AG04449 (cell line): ENCODE measurements around the gene STK4.

Source experiments
- CTCF ChIA-PET: fragments of 350-600 bp; formaldehyde crosslinking; extraction: SDS; loops from one replicate; lab custom pipeline; 2021; ENCODE audit warnings: antibody characterized with exemption; lab: Yijun Ruan, JAX
- POLR2A ChIA-PET: fragments of 400-600, 350-600 bp; formaldehyde crosslinking; extraction: SDS; loops from one replicate; lab custom pipeline; 2020; ENCODE audit warnings: antibody characterized with exemption, inconsistent platforms; lab: Yijun Ruan, JAX
- DNase-seq: peaks from one replicate; pipeline ENCODE4 v3.0.0-alpha.2; 2010; ENCODE audit warnings: low read depth, low spot score
- H3K4me3 ChIP-seq: 2 replicates; pipeline ENCODE4 v1.5.1; 2011; ENCODE audit warnings: low read depth, mild to moderate bottlenecking, control low read depth, low read length
- CTCF ChIP-seq: IDR thresholded peaks from one replicate; pipeline ENCODE4 v1.5.1; 2011; ENCODE audit warnings: mild to moderate bottlenecking, moderate library complexity, low read length, control low read depth, inconsistent platforms; ENCODE audit not compliant: insufficient read depth; ENCODE audit errors: missing control alignments

STK4 gene

DNA sequence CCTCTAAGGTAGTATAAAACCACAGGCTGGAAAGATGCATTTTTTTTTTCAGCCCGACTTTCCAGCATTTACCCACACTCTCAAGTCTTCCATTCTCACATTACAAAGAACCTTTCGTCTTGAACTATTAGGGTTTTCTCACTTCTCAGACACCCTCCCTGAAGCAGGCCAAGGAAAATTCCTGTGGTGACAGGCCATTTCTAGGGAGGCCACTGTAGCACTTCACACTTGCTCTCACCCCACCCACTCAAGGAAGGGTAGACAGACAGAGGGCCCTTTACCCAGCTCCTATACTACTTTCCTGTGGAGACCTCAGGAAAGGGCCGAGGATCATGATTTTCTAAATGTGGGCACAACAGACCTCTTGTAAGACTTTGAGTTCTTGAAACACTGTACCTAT lies 106.9 kb downstream of the STK4 start:
- no peak overlapping the region for H3K4me3 ChIP-seq
- no peak for TF ChIP-seq CTCF
- CTCF ChIA-PET: interaction anchor here (2.9 to 3.3 kb wide), 2 partner anchors 23 to 62 kb away, joined by 11 to 40 read pairs; no protein-coding TSS in a partner anchor
- no peak for DNase-seq
- POLR2A ChIA-PET: no interaction called here

GRCh38 chr20:45077559-45077958 lies 111.2 kb downstream of the STK4 start:
- no peak for TF ChIP-seq CTCF
- H3K4me3 ChIP-seq: no peak overlapping the region
- DNase-seq: no peak
- POLR2A ChIA-PET: no interaction called here
- CTCF ChIA-PET: interaction anchor here (1.1 to 3.9 kb wide), 7 partner anchors 10 to 213 kb away, joined by 3 to 39 read pairs (median 3); no protein-coding TSS in a partner anchor

- peak; percentile 44 for TF ChIP-seq CTCF
- CTCF ChIA-PET: interaction anchor here (1.0 to 1.4 kb wide), 4 partner anchors 14 to 37 kb away, joined by 3 to 4 read pairs (median 4); no protein-coding TSS in a partner anchor
- POLR2A ChIA-PET: no interaction called here
- no peak for DNase-seq
- no peak overlapping the region for H3K4me3 ChIP-seq
Observed at GRCh38 chr20:45080867-45081624, 114.7 kb downstream of the STK4 start.

DNA sequence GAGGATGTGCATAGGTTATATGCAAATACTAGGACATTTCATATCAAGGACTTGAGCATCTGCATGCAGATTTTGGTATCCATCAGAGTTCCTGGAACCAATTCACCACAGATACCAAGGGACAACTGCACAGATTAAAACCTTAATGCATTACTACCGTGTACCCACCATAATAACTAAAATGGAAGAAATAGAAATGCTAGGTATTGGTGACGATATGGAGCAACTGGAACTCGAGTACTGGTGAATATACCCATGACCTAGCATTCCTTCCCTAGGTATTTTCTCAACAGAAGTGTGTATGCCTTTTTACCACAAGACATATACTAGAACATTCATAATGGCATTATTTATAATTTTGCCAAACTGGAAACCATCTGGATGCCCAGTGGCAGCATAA lies 116.2 kb downstream of the STK4 start:
- ChIA-PET CTCF (interaction anchor here (0.8 to 2.6 kb wide), 9 partner anchors 10 to 41 kb away, joined by 3 to 15 read pairs (median 3); no protein-coding TSS in a partner anchor), POLR2A (no interaction called here)
- DNase-seq: no peak
- no peak overlapping the region for H3K4me3 ChIP-seq
- TF ChIP-seq CTCF: no peak

DNA sequence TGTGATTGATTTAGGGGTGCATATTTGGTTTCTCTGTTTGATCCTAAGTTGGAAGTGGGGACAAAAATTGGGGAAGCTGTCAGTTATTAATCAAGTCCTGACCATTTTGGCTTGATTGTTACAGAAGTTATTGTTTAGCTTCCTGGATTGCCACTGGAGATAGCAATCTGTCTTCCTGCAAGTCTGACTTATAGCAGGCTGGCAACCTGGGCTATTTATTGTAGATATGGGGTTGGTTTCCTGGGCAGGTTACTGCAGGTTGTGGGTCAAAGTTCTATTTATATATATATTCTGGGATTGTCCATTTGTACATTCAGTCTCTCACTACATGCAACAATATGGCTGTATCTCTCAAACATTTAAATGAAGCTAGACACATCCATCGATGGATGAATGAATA lies 116.8 kb downstream of the STK4 start:
- POLR2A ChIA-PET: no interaction called here
- DNase-seq: no peak
- CTCF ChIA-PET: interaction anchor here (0.8 to 2.6 kb wide), 8 partner anchors 10 to 41 kb away, joined by 3 to 15 read pairs (median 3); no protein-coding TSS in a partner anchor
- TF ChIP-seq CTCF: no peak
- H3K4me3 ChIP-seq: no peak overlapping the region

GRCh38 chr20:45085289-45085688 lies 119.0 kb downstream of the STK4 start:
- ChIA-PET POLR2A (no interaction called here), CTCF (interaction anchor here (2.7 kb wide), 1 partner anchor 42 kb away, joined by 15 read pairs; no protein-coding TSS in a partner anchor)
- TF ChIP-seq CTCF: no peak
- H3K4me3 ChIP-seq: no peak overlapping the region
- DNase-seq: no peak
